Measurements from ENCODE around the gene ENGASE. TPM values are rescaled to one million over a fixed set of nuclear protein-coding genes. Genes with fewer than 3 reads are reported as not detected.

Gene ENGASE
- total RNA-seq, 1 donor from 2014 or later = 11.7 TPM

DNA sequence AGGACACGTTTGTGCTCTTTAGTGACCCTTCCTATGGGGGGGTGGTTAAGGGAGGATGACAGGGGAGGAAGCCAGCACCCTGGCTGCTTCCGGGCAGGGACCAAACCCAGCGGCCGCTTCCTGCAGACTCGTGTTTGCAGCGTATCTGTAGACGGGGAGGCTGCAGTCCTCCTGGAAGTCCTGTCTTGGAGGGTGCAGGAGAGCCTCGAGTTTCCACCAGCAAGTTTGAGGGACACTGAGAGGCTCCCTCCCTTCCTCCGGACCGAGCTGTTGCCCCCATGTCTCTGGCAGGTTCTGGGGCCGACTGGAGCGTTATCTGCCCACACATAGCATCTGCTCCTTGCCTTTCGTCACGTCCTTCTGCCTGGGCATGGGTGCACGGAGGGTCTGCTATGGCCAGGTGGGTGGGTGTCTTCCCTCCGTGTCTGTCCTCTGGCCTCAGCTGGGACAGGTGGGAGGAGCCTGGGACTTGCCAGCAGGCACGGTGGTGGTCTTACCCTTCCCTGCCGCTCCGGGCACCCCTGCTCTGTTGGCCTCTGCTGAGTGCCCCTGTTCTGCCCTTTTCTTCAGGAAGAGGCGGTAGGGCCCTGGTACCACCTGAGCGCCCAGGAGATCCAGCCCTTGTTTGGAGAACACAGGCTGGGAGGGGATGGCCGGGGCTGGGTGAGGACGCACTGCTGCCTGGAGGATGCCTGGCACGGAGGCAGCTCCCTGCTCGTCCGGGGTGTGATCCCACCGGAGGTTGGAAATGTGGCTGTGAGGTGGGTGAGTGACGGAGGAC is 8.8 kb downstream of the ENGASE start:
- peaks cover 10% of the 10 kb centered on the region for H3K36me3 Mint-ChIP-seq
- Histone ChIP-seq H3K4me1 (no peaks in the 10 kb centered on the region), H3K4me2 (no peak overlapping the region), H3K9ac (no peak overlapping the region), H2AFZ (replicated peaks) (no peak overlapping the region), H4K20me1 (ENCODE audit: low read depth) (peaks cover 8% of the 10 kb centered on the region), H3K79me2 (ENCODE audit: low read depth) (no peaks in the 10 kb centered on the region), H3K9me3 (ENCODE audit: low read depth) (no peaks in the 10 kb centered on the region), H3F3A (ENCODE audit: low read depth) (no peaks in the 10 kb centered on the region), H3K4me3 (no peak overlapping the region), H3K36me3 (no peaks in the 10 kb centered on the region), H3K27me3 (no peaks in the 10 kb centered on the region), H3K27ac (no peak overlapping the region)
- H3K9me3 Mint-ChIP-seq = no peaks in the 10 kb centered on the region
- no peak overlapping the region for H3K4me3 Mint-ChIP-seq
- no peaks in the 10 kb centered on the region for H3K4me1 Mint-ChIP-seq
- no peak for TF ChIP-seq EZH2phosphoT487 (IDR thresholded peaks at IDR 0.05)
- no peak for TF ChIP-seq EZH2 (IDR thresholded peaks at IDR 0.05)
- TF ChIP-seq CTCF (IDR thresholded peaks at IDR 0.05) = no peak
- H3K27me3 Mint-ChIP-seq (ENCODE audit: insufficient read depth, low read depth) = peaks cover 8% of the 10 kb centered on the region
- no peak overlapping the region for H3K27ac Mint-ChIP-seq
- DNase-seq (ENCODE audit: low spot score) = no peak

- no peak overlapping the region for H3K4me2 ChIP-seq
- Mint-ChIP-seq H3K9me3 (no peaks in the 10 kb centered on the region), H3K27me3 (ENCODE audit: insufficient read depth, low read depth) (peaks cover 8% of the 10 kb centered on the region), H3K36me3 (peaks cover 10% of the 10 kb centered on the region), H3K4me1 (no peaks in the 10 kb centered on the region), H3K27ac (no peak overlapping the region), H3K4me3 (no peak overlapping the region)
- no peak overlapping the region for H3K4me3 ChIP-seq
- TF ChIP-seq EZH2phosphoT487 (IDR thresholded peaks at IDR 0.05) = no peak
- TF ChIP-seq CTCF (IDR thresholded peaks at IDR 0.05) = no peak
- no peak for TF ChIP-seq EZH2 (IDR thresholded peaks at IDR 0.05)
- no peak overlapping the region for H2AFZ ChIP-seq (replicated peaks)
- H4K20me1 ChIP-seq (ENCODE audit: low read depth) = peaks cover 8% of the 10 kb centered on the region
- no peaks in the 10 kb centered on the region for H3K4me1 ChIP-seq
- DNase-seq (ENCODE audit: low spot score) = no peak
- H3K27ac ChIP-seq = no peak overlapping the region
- H3K79me2 ChIP-seq (ENCODE audit: low read depth) = no peaks in the 10 kb centered on the region
- no peaks in the 10 kb centered on the region for H3K36me3 ChIP-seq
- no peaks in the 10 kb centered on the region for H3F3A ChIP-seq (ENCODE audit: low read depth)
- no peaks in the 10 kb centered on the region for H3K27me3 ChIP-seq
- no peaks in the 10 kb centered on the region for H3K9me3 ChIP-seq (ENCODE audit: low read depth)
- no peak overlapping the region for H3K9ac ChIP-seq
Measured at GRCh38 chr17:79084291-79085153, 9.9 kb downstream of the ENGASE start.

DNA sequence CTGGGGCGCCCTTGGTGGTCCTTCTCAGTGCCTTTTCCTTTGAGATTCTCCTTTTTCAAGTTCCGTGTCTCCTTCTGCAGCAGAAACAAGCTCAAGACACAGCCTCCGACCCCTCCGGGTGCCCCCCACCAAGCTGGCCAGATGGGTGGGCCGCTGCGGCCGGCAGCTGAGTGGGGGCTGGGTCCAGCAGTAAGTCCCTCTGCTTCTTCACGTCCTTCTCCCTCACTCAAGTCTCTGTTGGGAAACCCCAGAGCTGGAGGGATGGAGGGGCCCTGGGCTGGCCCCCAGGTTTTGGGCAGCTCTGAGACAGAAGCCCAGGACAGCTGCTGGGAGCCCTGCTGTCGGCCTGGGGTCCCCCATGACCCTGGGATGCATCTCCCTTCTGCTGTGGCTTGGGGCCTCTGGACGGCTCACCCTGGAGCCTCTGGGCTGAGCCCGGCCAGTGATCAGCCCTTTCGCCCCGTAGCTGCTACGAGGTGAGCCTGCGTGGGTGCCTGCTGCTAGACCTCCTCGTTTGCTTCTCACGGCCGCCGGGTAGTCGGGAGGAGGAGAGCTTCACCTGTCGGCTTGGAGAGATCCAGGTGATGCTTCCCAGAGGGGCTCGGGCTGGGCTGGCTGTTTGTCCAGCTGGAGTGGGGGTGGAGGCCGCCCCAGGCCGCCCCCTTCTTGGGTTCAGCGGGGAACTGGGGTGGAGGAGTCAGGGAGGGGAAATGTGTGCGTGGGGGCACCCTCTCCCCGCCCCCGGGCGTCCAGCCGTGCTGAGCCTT is 10.7 kb downstream of the ENGASE start:
- H3K4me3 Mint-ChIP-seq = no peak overlapping the region
- Histone ChIP-seq H3K27me3 (no peaks in the 10 kb centered on the region), H3K9me3 (ENCODE audit: low read depth) (no peaks in the 10 kb centered on the region), H3F3A (ENCODE audit: low read depth) (no peaks in the 10 kb centered on the region), H3K4me1 (no peaks in the 10 kb centered on the region), H2AFZ (replicated peaks) (no peak overlapping the region), H3K4me3 (no peak overlapping the region), H3K27ac (no peak overlapping the region), H3K4me2 (no peak overlapping the region), H4K20me1 (ENCODE audit: low read depth) (peaks cover 8% of the 10 kb centered on the region), H3K79me2 (ENCODE audit: low read depth) (no peaks in the 10 kb centered on the region), H3K9ac (no peak overlapping the region), H3K36me3 (no peaks in the 10 kb centered on the region)
- TF ChIP-seq EZH2phosphoT487 (IDR thresholded peaks at IDR 0.05) = no peak
- TF ChIP-seq EZH2 (IDR thresholded peaks at IDR 0.05) = no peak
- no peak for TF ChIP-seq CTCF (IDR thresholded peaks at IDR 0.05)
- peaks cover 9% of the 10 kb centered on the region for H3K36me3 Mint-ChIP-seq
- no peak for DNase-seq (ENCODE audit: low spot score)
- H3K9me3 Mint-ChIP-seq = no peaks in the 10 kb centered on the region
- no peaks in the 10 kb centered on the region for H3K4me1 Mint-ChIP-seq
- peaks cover 8% of the 10 kb centered on the region for H3K27me3 Mint-ChIP-seq (ENCODE audit: insufficient read depth, low read depth)
- H3K27ac Mint-ChIP-seq = no peak overlapping the region

Data from neural progenitor cell (in vitro differentiated cells).